SK-MEL-5 (cell line): ENCODE results near the gene ZDHHC24. TPM values are rescaled to one million over a fixed set of nuclear protein-coding genes. Genes with fewer than 3 reads are reported as not detected.

Experiments used
- DNase-seq: peaks from one replicate; pipeline ENCODE4 v3.0.0-alpha.2; 2016; ENCODE audit warnings: low read depth, low spot score
- in situ Hi-C: cut with HindIII; loops from 2 replicates; pipeline ENCODE4 v1.10.0; 2016; ENCODE audit warnings: low sequenced_read_pairs, high pct_unique_total_duplicates, low pct_unique_long_range_greater_than_20kb
- total RNA-seq: library from RNA; depleted of rRNA; stranded (reverse); fragments of >200 nt; shearing (Covaris generic); gene quantifications from 2 replicates; pipeline ENCODE4 v1.2.3, GENCODE V29; 2014

The ZDHHC24 gene
- total RNA-seq, 1 experiment from 2014 or later: 26.8 TPM

DNA sequence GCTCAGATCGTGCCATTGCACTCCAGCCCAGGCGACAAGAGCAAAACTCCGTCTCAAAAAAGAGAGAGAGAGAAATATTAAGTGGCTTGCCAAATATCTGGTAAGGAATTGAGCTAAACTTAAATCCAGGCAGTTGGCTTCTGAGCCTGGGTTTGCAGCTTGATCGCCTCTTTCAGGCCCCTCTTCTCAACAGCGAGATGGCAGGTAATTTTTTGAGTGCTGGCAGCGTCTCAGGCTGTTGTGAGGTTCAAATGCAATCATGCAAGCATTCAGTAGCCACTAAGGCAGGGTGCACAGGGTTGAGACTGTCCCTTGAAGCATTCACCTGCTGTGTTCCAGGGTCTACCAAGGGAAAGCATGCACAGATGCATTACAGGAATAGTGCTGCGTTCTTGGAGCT is 23.2 kb upstream of the ZDHHC24 start:
- in situ Hi-C loops: no loop called here
- no peak for DNase-seq

- in situ Hi-C loops: no loop called here
- peak; percentile 87 for DNase-seq
These were observed 22.5 kb upstream of the ZDHHC24 start, which contains the start of gene CTSF for GRCh38 chr11:66568124-66568916. CTSF (minus strand) TSS chr11:66568606; CDS start chr11:66568486, 120 bp downstream.

DNA sequence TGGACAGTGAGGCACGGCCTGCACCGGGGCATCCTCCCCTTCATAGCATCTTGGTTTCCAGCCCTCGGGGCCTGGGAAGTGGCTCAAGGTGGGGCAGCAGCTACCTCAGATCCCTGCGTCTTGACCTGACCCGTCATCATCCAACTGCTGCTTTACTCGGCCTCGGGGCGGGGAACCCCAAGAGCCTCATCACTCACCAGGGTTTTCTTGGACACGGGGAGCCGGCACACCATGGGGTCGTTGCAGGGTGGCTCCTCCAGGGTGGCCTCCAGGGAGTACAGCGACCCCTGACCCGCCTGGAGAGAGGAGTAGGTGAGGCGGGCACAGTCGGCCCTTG is 21.9 kb upstream of the ZDHHC24 start:
- in situ Hi-C loops: no loop called here
- no peak for DNase-seq

- DNase-seq: no peak
- in situ Hi-C loops: no loop called here
These were observed 20.4 kb upstream of the ZDHHC24 start for GRCh38 chr11:66566221-66566620.

- DNase-seq: no peak
These were observed 19.1 kb upstream of the ZDHHC24 start for GRCh38 chr11:66564984-66565383.

DNA sequence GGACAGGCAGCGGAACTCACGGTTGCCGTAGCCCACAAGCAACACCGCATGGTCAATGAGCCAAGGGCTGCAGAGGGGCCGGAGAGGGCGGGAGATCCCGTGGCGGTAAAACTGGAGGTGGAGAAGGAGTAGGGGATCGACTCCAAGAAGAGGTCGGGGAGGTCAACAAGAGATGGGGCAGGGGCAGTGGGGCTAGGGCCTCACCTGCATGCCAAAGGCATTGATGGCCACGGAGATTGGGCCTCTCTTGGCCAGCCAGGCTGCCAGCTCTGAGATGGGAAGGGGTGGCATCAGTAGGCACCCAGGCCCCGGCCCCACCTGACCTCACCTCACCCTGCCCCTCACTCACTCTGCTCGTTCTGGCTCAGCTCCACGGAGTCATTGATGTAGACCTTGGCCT is 18.7 kb upstream of the ZDHHC24 start:
- DNase-seq: no peak
- in situ Hi-C loops: no loop called here

More at GRCh38 chr11:66564984-66565383, 19.1 kb upstream of the ZDHHC24 start:
- in situ Hi-C loops: no loop called here

- in situ Hi-C loops: no loop called here
- no peak for DNase-seq
These were observed 18.0 kb upstream of the ZDHHC24 start for GRCh38 chr11:66563832-66564231.

GRCh38 chr11:66562907-66563583 is 17.2 kb upstream of the ZDHHC24 start:
- in situ Hi-C loops: no loop called here
- DNase-seq: no peak

DNA sequence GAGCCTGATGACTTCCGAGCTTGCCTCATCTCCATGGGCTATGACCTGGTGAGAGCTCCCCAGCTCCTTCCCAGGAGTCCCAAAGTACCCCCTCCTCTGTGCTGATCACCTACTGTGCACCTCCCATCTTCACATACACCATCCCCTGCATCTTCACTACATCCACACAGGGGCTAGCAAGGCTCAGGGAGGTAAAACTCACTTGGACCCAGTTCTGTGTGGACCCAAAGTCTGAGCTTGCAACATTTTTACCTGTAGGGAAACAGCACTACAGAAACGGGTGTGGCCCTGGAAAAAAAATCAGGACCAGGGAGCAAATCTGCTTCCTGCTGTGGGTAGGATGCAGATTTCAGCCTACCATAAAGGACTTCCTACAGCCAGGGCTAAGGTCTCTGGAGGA is 16.4 kb upstream of the ZDHHC24 start:
- in situ Hi-C loops: no loop called here
- no peak for DNase-seq

DNA sequence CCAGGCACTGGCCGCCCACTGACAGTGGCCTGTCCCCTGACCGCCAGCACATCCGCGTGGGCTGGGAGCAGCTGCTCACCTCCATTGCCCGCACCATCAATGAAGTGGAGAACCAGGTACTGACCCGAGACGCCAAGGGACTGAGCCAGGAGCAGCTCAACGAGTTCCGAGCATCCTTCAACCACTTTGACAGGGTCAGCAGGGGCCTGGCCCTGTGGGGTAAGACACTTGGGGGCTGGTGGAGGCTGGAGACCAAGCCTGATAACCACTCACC is 16.1 kb upstream of the ZDHHC24 start:
- in situ Hi-C loops: no loop called here
- no peak for DNase-seq

DNA sequence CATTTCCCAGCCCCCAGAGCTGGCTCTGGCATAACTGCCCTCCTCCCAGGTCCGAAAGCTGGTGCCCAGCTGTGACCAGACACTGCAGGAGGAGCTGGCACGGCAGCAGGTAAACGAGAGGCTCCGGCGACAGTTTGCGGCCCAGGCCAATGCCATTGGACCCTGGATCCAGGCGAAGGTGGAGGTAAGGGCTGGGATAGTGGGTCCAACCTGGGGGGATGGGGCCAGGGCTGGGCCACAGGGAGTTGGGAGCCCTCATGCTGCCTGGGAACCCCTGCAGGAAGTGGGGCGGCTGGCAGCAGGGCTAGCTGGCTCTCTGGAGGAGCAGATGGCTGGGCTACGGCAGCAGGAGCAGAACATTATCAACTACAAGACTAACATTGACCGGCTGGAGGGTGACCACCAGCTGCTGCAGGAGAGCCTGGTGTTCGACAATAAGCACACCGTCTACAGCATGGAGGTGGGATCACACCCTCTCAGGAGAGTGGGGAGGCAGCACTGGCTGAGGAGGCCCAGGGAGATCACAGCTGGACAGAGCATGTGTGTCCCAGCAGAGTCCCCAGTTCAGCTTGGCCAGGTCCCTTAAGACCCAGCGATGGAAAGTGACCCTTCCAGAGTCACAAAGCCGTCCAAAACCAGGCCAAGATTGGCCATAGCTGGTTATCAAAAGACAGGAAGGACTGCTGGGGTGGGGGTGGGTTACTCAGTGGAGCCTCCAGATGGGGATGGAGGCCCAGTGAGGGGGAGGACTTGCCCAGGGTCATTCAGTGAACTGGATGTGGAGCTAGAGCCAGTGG is 15.5 kb upstream of the ZDHHC24 start:
- in situ Hi-C loops: no loop called here
- DNase-seq: no peak

DNA sequence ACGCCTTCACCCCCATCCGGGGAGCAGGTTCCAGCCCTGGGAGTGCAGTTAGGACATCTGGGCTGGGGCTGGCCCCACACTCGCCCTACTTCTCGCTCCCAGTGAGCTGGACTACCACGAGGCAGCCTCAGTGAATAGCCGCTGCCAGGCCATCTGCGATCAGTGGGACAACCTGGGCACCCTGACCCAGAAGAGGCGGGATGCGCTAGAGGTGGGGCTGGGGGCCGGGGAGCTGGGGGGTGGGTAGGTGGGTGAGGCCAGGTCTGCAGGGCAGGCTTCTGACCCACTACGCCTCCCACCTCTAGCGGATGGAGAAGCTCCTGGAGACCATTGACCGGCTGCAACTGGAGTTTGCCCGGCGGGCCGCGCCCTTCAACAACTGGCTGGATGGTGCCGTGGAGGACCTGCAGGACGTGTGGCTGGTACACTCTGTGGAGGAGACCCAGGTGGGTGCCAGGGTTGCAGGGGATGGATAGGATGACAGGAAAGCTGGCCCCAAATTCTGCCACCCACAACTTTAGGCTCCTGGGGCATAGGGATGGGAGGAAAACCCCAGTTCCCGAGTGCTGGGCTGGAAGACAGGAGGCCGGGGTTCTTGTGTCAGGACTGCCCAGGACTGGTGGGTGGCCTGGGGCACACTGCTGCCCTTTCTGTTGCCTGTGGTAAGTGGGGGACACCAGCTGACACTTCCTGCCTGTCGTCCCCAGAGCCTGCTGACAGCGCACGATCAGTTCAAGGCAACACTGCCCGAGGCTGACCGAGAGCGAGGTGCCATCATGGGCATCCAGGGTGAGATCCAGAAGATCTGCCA is 14.2 kb upstream of the ZDHHC24 start:
- DNase-seq: no peak
- in situ Hi-C loops: no loop called here

GRCh38 chr11:66559142-66559865 is 13.5 kb upstream of the ZDHHC24 start:
- in situ Hi-C loops: no loop called here
- no peak for DNase-seq

- in situ Hi-C loops: no loop called here
- no peak for DNase-seq
These were observed 12.0 kb upstream of the ZDHHC24 start for GRCh38 chr11:66557733-66558326.

GRCh38 chr11:66556086-66556485 is 10.2 kb upstream of the ZDHHC24 start:
- in situ Hi-C loops: no loop called here

DNA sequence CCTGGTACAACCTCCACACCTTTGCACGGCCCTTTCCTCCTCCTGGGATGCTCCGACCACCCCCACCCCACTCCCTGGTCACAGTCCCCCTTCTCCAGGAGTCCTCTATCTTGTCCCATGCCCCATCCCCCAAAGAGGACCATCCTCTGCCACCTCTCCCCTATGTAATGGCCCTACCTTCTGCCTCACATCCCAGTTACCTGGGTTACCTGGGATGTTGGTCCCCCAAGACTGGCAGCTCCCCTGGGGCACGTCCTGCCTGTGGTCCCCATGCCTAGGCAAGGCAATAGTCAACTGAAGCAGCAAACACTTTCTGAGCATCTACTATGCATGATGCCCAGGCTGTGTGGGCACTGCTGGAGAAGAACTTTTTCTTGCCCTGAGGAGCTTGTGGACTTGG is 9.6 kb upstream of the ZDHHC24 start:
- in situ Hi-C loops: no loop called here
- no peak for DNase-seq

More at GRCh38 chr11:66556086-66556485, 10.2 kb upstream of the ZDHHC24 start:
- DNase-seq: no peak

- in situ Hi-C loops: no loop called here
- no peak for DNase-seq
These were observed 8.8 kb upstream of the ZDHHC24 start for GRCh38 chr11:66554602-66555001.
